Glutamatergic neuron (in vitro differentiated cells): ENCODE measurements around the gene BMP6. TPM values are rescaled to one million over a fixed set of nuclear protein-coding genes. Genes with fewer than 3 reads are reported as not detected.

Source experiments
- DNase-seq: peaks from one replicate; pipeline ENCODE4 v3.0.0; 2022
- H3K27ac Mint-ChIP-seq: one replicate; pipeline ENCODE4 v1.8.0; 2020; ENCODE audit warnings: mild to moderate bottlenecking, mixed read lengths, inconsistent platforms; ENCODE audit not compliant: unreplicated experiment
- H3K27me3 Mint-ChIP-seq: one replicate; pipeline ENCODE4 v1.8.0; 2020; ENCODE audit warnings: mild to moderate bottlenecking, moderate library complexity, mixed read lengths, inconsistent platforms; ENCODE audit not compliant: unreplicated experiment
- H3K36me3 Mint-ChIP-seq: one replicate; pipeline ENCODE4 v1.8.0; 2020; ENCODE audit warnings: mild to moderate bottlenecking, mixed read lengths, inconsistent platforms; ENCODE audit not compliant: unreplicated experiment
- H3K4me1 Mint-ChIP-seq: one replicate; pipeline ENCODE4 v1.8.0; 2020; ENCODE audit warnings: mild to moderate bottlenecking, low read depth, mixed read lengths, inconsistent platforms; ENCODE audit not compliant: unreplicated experiment
- H3K4me3 Mint-ChIP-seq: one replicate; pipeline ENCODE4 v1.8.0; 2020; ENCODE audit warnings: mild to moderate bottlenecking, mixed read lengths, inconsistent platforms; ENCODE audit not compliant: unreplicated experiment
- H3K9me3 Mint-ChIP-seq: one replicate; pipeline ENCODE4 v1.8.0; 2020; ENCODE audit warnings: mild to moderate bottlenecking, moderate library complexity, mixed read lengths, inconsistent platforms; ENCODE audit not compliant: unreplicated experiment
- total RNA-seq: library from RNA; stranded (reverse); fragmentation: NEBNext Ultra II Directional; extraction: Animal tissue kit (Norgen Biotek cat#: 25700); gene quantifications from one replicate; pipeline ENCODE4 v1.2.1, GENCODE V29; 2021; ENCODE audit not compliant: unreplicated experiment
- TF ChIP-seq, protein P1 (sequence below): fragments of 200-600 bp; sonication (generic); IDR thresholded peaks from one replicate; pipeline ENCODE4 v1.5.0; 2021; ENCODE audit not compliant: partially characterized antibody, unreplicated experiment

BMP6 gene
- total RNA-seq, 1 donor from 2014 or later = 0.25 TPM

DNA sequence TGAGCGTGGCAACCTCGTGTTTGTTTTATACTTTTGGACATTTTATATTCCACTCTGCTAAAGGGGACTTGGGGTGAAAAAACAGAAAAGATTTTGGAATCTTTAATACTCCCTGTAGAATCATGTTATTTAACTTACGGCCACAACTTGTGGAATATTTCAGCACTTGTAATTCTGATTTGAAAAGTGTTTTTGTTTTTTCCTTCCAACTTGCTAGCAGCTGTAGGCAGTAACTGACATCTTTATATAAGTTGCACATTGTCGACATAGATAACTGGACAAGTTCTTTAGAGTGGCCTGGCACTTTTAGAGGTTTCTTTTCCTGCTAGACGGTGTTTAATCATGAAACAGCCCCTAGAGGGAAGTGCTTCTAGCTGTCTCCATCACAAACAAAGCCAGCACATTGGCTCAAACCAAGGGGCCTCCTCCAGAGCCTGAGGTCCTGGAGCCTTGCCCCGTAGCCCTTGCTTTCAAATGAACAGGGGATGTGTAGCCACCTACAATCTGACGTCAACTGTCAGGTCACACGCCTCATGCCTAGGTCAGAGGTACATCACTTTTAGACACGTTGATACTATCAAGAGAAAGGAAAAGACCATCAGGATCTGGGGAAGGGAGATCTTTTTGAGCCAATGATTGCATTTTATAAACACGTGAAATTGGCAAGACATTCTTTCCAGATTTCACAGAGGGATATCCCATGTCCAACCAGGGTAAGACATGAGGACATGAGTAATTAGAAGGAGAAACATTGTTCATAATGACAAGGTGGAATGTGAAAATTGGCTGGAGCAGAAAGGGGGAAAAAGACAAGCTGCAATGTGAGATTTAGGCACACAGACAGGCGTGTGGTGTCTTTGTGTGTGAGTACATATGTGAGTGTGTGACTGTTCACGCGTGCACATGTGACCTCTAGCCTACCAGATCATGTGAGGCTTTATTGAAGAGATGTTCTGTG lies 92.6 kb downstream of the BMP6 start:
- Mint-ChIP-seq H3K27me3 (no peaks in the 10 kb centered on the region), H3K36me3 (peaks cover 4% of the 10 kb centered on the region), H3K4me1 (no peaks in the 10 kb centered on the region), H3K27ac (no peak overlapping the region), H3K4me3 (no peak overlapping the region), H3K9me3 (peaks cover 2% of the 10 kb centered on the region)
- no peak for DNase-seq
- TF ChIP-seq, protein P1, sequence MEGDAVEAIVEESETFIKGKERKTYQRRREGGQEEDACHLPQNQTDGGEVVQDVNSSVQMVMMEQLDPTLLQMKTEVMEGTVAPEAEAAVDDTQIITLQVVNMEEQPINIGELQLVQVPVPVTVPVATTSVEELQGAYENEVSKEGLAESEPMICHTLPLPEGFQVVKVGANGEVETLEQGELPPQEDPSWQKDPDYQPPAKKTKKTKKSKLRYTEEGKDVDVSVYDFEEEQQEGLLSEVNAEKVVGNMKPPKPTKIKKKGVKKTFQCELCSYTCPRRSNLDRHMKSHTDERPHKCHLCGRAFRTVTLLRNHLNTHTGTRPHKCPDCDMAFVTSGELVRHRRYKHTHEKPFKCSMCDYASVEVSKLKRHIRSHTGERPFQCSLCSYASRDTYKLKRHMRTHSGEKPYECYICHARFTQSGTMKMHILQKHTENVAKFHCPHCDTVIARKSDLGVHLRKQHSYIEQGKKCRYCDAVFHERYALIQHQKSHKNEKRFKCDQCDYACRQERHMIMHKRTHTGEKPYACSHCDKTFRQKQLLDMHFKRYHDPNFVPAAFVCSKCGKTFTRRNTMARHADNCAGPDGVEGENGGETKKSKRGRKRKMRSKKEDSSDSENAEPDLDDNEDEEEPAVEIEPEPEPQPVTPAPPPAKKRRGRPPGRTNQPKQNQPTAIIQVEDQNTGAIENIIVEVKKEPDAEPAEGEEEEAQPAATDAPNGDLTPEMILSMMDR = no peak

DNA sequence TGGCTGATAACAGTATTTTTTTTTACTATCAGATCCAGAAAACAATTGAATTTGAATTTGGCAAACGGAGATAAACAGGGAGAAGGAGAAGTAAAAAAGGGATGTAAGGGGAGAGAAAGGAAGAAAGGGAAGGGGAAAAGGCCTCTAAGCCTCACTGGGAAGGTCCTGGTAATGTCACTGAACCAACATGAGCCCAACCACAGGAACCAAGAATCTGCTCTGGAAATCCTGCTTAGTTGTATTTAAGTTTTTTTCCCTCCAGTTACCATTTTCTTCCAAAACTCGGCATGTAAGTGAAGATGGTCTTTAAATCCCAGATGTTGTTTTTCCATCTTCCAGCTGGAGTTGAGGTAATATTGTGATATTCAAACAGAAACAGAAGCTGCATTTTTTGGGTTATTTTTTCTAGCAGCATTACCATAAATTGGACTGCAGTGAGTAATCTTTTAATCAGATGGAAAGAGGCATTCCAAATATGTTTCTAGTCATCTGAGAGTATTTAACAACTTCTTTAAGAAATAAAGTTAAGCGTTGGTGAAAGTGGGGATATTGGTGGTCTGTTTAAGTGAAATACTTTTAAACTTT lies 93.6 kb downstream of the BMP6 start:
- Mint-ChIP-seq H3K36me3 (peaks cover 5% of the 10 kb centered on the region), H3K9me3 (no peaks in the 10 kb centered on the region), H3K4me3 (no peak overlapping the region), H3K4me1 (peaks cover 2% of the 10 kb centered on the region), H3K27ac (no peak overlapping the region), H3K27me3 (no peaks in the 10 kb centered on the region)
- TF ChIP-seq, protein P1 = no peak
- no peak for DNase-seq

DNA sequence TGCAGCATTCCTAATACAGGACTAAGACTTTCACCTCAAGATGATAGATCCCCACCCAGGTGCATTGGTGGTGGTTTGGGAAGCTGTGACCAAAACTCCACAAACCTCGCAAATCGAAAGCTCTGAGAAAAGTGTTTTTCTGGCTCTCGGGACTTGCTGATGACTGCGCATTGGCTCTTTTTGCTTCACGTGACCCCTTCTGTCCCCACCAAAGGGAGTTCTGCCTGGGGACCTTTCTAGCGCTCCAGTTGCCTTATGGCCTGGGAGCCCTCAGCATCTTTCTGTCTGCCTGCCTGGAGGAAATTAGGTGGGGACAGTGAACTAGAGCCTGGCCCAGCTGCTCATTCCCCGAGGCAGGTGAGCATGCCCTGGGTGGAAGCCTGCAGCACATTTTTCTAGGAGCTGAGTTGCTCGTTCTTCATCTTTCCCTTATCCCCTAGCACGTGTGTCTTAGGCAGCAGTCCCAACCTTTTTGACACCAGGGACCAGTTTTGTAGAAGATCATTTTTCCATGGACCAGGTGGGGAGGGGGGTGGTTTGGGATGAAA lies 94.5 kb downstream of the BMP6 start:
- H3K27me3 Mint-ChIP-seq = no peaks in the 10 kb centered on the region

DNA sequence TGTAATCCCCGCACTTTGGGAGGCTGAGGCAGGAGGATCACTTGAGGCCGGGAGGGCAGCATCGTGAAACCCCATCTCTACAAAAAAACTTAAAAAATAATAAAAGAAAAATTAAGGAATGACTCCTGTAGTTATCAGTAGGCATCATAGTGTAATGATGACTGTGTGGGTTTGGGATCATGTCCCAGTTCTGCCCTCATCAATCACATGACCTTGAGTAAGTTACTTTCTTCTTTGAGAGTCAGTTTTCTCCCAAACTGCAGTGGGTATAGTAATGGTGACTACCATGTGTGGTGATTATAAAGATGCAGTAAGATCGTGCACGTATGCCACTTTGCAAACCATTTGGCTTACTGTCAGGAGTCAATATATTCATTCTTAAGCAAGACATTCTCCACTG lies 95.5 kb downstream of the BMP6 start:
- DNase-seq = no peak
- H3K27ac Mint-ChIP-seq = no peak overlapping the region
- H3K27me3 Mint-ChIP-seq = no peaks in the 10 kb centered on the region
- TF ChIP-seq, protein P1 = no peak
- H3K9me3 Mint-ChIP-seq = no peaks in the 10 kb centered on the region
- H3K4me1 Mint-ChIP-seq = peaks cover 2% of the 10 kb centered on the region
- H3K4me3 Mint-ChIP-seq = no peak overlapping the region
- peaks cover 5% of the 10 kb centered on the region for H3K36me3 Mint-ChIP-seq

More for the DNA sequence above, 94.5 kb downstream of the BMP6 start:
- DNase-seq = no peak
- H3K36me3 Mint-ChIP-seq = peaks cover 5% of the 10 kb centered on the region
- no peak overlapping the region for H3K27ac Mint-ChIP-seq
- TF ChIP-seq, protein P1 = no peak
- no peak overlapping the region for H3K4me3 Mint-ChIP-seq
- peaks cover 2% of the 10 kb centered on the region for H3K4me1 Mint-ChIP-seq
- H3K9me3 Mint-ChIP-seq = no peaks in the 10 kb centered on the region
